Fibroblast of the conjunctiva (primary cell): ENCODE data around the gene HTT.

Experiments
- DNase-seq: peaks from one replicate; pipeline ENCODE4 v3.0.0-alpha.2; 2010; ENCODE audit warnings: low read depth

Gene HTT

GRCh38 chr4:3174371-3175338, 100.2 kb downstream of the HTT start:
- no peak for DNase-seq

- DNase-seq: no peak
Observed at GRCh38 chr4:3176367-3177229, 102.1 kb downstream of the HTT start.

GRCh38 chr4:3177426-3177825, 102.9 kb downstream of the HTT start:
- no peak for DNase-seq

GRCh38 chr4:3177905-3178304, 103.4 kb downstream of the HTT start:
- no peak for DNase-seq

GRCh38 chr4:3178351-3178750, 103.9 kb downstream of the HTT start:
- no peak for DNase-seq

GRCh38 chr4:3179126-3179706, 104.7 kb downstream of the HTT start:
- DNase-seq: no peak

GRCh38 chr4:3183008-3183407, 108.5 kb downstream of the HTT start:
- no peak for DNase-seq

GRCh38 chr4:3184725-3185124, 110.2 kb downstream of the HTT start:
- DNase-seq: no peak

GRCh38 chr4:3186609-3187008, 112.1 kb downstream of the HTT start:
- no peak for DNase-seq

GRCh38 chr4:3188118-3188517, 113.6 kb downstream of the HTT start:
- no peak for DNase-seq

GRCh38 chr4:3189459-3189858, 115.0 kb downstream of the HTT start:
- no peak for DNase-seq

- DNase-seq: no peak
Observed at GRCh38 chr4:3190549-3190948, 116.1 kb downstream of the HTT start.

GRCh38 chr4:3192188-3192587, 117.7 kb downstream of the HTT start:
- no peak for DNase-seq

GRCh38 chr4:3192827-3193226, 118.3 kb downstream of the HTT start:
- no peak for DNase-seq

GRCh38 chr4:3193531-3194203, 119.2 kb downstream of the HTT start:
- DNase-seq: no peak

GRCh38 chr4:3196670-3197359, 122.3 kb downstream of the HTT start:
- no peak for DNase-seq

- no peak for DNase-seq
Observed at GRCh38 chr4:3197366-3198105, 123.1 kb downstream of the HTT start.

- DNase-seq: no peak
Observed at GRCh38 chr4:3198906-3199305, 124.4 kb downstream of the HTT start.

- DNase-seq: peak; percentile 55
Observed at GRCh38 chr4:3199653-3200422, 125.4 kb downstream of the HTT start.
